MM.1S (cell line): Measurements from ENCODE around the gene NAA11.

ENCODE experiments used
- EZH2 ChIP-seq: fragments of 300-600 bp; sonication (generic); optimal IDR thresholded peaks from 2 replicates; pipeline ENCODE3; 2017; ENCODE audit warnings: low read depth, mild to moderate bottlenecking, antibody characterized with exemption, low read length, mixed read lengths
- EZH2phosphoT487 ChIP-seq: fragments of 300-600 bp; sonication (generic); IDR thresholded peaks from 2 replicates; pipeline ENCODE4 v1.6.1; 2018; ENCODE audit warnings: antibody characterized with exemption, low read length
- TF ChIP-seq, protein P1 (sequence below): fragments of 300-600 bp; sonication (generic); IDR thresholded peaks from 2 replicates; pipeline ENCODE4 v1.5.1; 2016; ENCODE audit warnings: antibody characterized with exemption, low read length, mixed read lengths

DNA sequence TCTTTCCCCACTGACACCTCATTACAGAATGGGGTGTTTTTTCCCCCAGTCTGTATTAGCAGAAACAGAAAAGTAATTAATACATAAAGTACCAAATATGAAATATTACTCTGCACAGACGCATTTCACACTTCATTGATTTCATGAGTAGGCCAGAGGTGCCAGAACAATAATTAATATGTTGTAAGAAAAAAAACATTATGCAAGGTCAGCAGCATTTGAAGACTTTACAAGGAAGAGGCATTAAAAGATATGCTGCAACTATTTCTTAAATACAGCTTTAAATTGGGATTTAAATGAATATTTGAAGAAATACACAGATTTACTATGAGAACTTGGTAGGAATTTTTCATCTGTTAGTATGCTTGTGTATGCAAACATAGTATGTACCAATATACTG is 37.7 kb downstream of the NAA11 start:
- TF ChIP-seq, protein P1, sequence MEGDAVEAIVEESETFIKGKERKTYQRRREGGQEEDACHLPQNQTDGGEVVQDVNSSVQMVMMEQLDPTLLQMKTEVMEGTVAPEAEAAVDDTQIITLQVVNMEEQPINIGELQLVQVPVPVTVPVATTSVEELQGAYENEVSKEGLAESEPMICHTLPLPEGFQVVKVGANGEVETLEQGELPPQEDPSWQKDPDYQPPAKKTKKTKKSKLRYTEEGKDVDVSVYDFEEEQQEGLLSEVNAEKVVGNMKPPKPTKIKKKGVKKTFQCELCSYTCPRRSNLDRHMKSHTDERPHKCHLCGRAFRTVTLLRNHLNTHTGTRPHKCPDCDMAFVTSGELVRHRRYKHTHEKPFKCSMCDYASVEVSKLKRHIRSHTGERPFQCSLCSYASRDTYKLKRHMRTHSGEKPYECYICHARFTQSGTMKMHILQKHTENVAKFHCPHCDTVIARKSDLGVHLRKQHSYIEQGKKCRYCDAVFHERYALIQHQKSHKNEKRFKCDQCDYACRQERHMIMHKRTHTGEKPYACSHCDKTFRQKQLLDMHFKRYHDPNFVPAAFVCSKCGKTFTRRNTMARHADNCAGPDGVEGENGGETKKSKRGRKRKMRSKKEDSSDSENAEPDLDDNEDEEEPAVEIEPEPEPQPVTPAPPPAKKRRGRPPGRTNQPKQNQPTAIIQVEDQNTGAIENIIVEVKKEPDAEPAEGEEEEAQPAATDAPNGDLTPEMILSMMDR, result no peak
- no peak for TF ChIP-seq EZH2
- TF ChIP-seq EZH2phosphoT487, result no peak
